ENCODE measurements around the gene FAM135A.

The FAM135A gene

GRCh38 chr6:70520575-70520974, 107.3 kb downstream of the FAM135A start:
- no peaks in the 10 kb centered on the region for H3K9me3 ChIP-seq (ENCODE audit: control insufficient read depth in 5 of 5, low read length in 5 of 5)
- H3K4me1 ChIP-seq (ENCODE audit: control insufficient read depth in 5 of 5, insufficient read depth in 5 of 5, low read length in 5 of 5): no peaks in the 10 kb centered on the region
- H3K27me3 ChIP-seq (ENCODE audit: control insufficient read depth in 5 of 5, insufficient read depth in 4 of 5, low read length in 5 of 5): no peaks in the 10 kb centered on the region
- H3K36me3 ChIP-seq (ENCODE audit: control insufficient read depth in 5 of 5, insufficient read depth in 5 of 5, low read length in 5 of 5): peaks cover 0 to 7% (median 2%) of the 10 kb centered on the region in 5 donors
- no peak overlapping the region for H3K4me3 ChIP-seq (ENCODE audit: low read depth in 1 of 5, low read length in 5 of 5)
- H3K27ac ChIP-seq (ENCODE audit: low read depth, low read length): no peak overlapping the region
- H3K9ac ChIP-seq (ENCODE audit: low read length in 5 of 5): no peak overlapping the region

DNA sequence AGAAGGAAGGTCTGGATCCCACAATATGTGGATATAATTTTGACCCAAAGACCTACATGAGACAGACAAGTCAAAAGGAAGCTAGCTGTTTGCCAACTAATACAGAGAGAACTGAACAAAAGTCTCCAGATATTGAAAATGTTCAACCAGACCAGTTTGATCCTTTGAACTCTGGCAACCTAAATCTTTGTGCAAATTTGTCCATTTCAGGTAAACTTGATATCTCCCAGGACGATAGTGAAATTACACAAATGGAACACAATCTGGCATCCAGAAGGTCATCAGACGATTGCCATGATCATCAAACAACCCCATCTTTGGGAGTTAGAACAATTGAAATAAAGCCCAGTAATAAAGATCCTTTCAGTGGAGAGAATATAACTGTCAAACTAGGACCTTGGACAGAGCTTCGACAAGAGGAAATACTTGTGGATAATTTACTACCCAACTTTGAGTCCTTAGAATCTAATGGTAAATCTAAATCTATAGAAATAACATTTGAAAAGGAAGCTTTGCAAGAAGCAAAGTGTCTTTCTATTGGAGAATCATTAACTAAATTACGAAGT, 111.5 kb downstream of the FAM135A start:
- Histone ChIP-seq H3K9me3 (ENCODE audit: control insufficient read depth in 5 of 5, low read length in 5 of 5) (no peaks in the 10 kb centered on the region), H3K4me1 (ENCODE audit: control insufficient read depth in 5 of 5, insufficient read depth in 5 of 5, low read length in 5 of 5) (no peaks in the 10 kb centered on the region), H3K36me3 (ENCODE audit: control insufficient read depth in 5 of 5, insufficient read depth in 5 of 5, low read length in 5 of 5) (peaks cover 2 to 17% (median 5%) of the 10 kb centered on the region in 5 donors), H3K27ac (ENCODE audit: low read depth, low read length) (no peak overlapping the region), H3K27me3 (ENCODE audit: control insufficient read depth in 5 of 5, insufficient read depth in 4 of 5, low read length in 5 of 5) (no peaks in the 10 kb centered on the region), H3K9ac (ENCODE audit: low read length in 5 of 5) (no peak overlapping the region), H3K4me3 (ENCODE audit: low read depth in 1 of 5, low read length in 5 of 5) (no peak overlapping the region)

GRCh38 chr6:70527071-70527737, 113.9 kb downstream of the FAM135A start:
- no peaks in the 10 kb centered on the region for H3K27me3 ChIP-seq (ENCODE audit: control insufficient read depth in 5 of 5, insufficient read depth in 4 of 5, low read length in 5 of 5)
- H3K4me1 ChIP-seq (ENCODE audit: control insufficient read depth in 5 of 5, insufficient read depth in 5 of 5, low read length in 5 of 5): no peaks in the 10 kb centered on the region
- H3K36me3 ChIP-seq (ENCODE audit: control insufficient read depth in 5 of 5, insufficient read depth in 5 of 5, low read length in 5 of 5): peaks cover 2 to 17% (median 5%) of the 10 kb centered on the region in 5 donors
- H3K9ac ChIP-seq (ENCODE audit: low read length in 5 of 5): no peak overlapping the region
- H3K9me3 ChIP-seq (ENCODE audit: control insufficient read depth in 5 of 5, low read length in 5 of 5): no peaks in the 10 kb centered on the region
- no peak overlapping the region for H3K4me3 ChIP-seq (ENCODE audit: low read depth in 1 of 5, low read length in 5 of 5)
- no peak overlapping the region for H3K27ac ChIP-seq (ENCODE audit: low read depth, low read length)

GRCh38 chr6:70530023-70530422, 116.7 kb downstream of the FAM135A start:
- Histone ChIP-seq H3K9me3 (ENCODE audit: control insufficient read depth in 5 of 5, low read length in 5 of 5) (no peaks in the 10 kb centered on the region), H3K4me3 (ENCODE audit: low read depth in 1 of 5, low read length in 5 of 5) (no peak overlapping the region), H3K27me3 (ENCODE audit: control insufficient read depth in 5 of 5, insufficient read depth in 4 of 5, low read length in 5 of 5) (no peaks in the 10 kb centered on the region), H3K27ac (ENCODE audit: low read depth, low read length) (no peak overlapping the region), H3K9ac (ENCODE audit: low read length in 5 of 5) (no peak overlapping the region), H3K4me1 (ENCODE audit: control insufficient read depth in 5 of 5, insufficient read depth in 5 of 5, low read length in 5 of 5) (no peaks in the 10 kb centered on the region), H3K36me3 (ENCODE audit: control insufficient read depth in 5 of 5, insufficient read depth in 5 of 5, low read length in 5 of 5) (peaks cover 2 to 14% (median 4%) of the 10 kb centered on the region in 5 donors)

DNA sequence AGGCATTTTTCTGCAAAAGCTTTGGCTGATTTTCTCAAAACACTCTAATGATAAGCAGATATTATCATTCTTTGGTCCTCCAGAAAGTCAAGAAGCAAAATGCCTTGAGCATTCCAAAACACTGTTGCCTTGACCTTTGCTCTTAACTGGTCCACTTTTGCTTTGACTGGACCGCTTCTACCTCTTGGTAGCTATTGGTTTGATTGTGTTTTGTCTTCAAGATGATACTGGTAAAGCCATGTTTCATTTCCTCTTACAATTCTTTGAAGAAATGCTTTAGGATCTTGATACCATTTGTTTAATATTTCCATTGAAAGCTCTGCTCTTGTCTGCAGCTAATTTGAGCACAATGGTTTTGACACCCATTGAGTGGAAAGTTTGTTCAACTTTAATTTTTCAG, 117.8 kb downstream of the FAM135A start:
- H3K27me3 ChIP-seq (ENCODE audit: control insufficient read depth in 5 of 5, insufficient read depth in 4 of 5, low read length in 5 of 5): no peaks in the 10 kb centered on the region
- peaks cover 0 to 14% (median 4%) of the 10 kb centered on the region in 5 donors for H3K36me3 ChIP-seq (ENCODE audit: control insufficient read depth in 5 of 5, insufficient read depth in 5 of 5, low read length in 5 of 5)
- no peak overlapping the region for H3K9ac ChIP-seq (ENCODE audit: low read length in 5 of 5)
- no peaks in the 10 kb centered on the region for H3K4me1 ChIP-seq (ENCODE audit: control insufficient read depth in 5 of 5, insufficient read depth in 5 of 5, low read length in 5 of 5)
- H3K4me3 ChIP-seq (ENCODE audit: low read depth in 1 of 5, low read length in 5 of 5): no peak overlapping the region
- H3K9me3 ChIP-seq (ENCODE audit: control insufficient read depth in 5 of 5, low read length in 5 of 5): no peaks in the 10 kb centered on the region
- H3K27ac ChIP-seq (ENCODE audit: low read depth, low read length): no peak overlapping the region

DNA sequence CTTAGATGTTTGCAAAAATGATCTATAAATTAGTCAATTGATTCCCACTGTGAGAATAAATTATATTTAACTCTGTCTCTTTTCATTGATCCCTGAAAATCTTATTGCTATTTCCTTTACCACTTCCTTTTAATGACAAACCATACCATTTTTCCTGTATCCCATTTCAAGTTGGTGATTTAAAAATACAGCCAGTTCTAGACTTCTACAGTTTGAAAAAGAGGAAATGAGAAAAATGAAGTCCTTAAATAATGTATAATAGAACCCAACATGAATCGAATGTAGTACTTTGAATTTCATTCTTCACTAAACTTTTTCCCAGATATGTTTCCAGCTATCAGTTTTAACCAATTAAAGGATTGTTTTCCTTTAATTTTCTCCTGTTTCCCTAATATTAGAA, 124.0 kb downstream of the FAM135A start:
- Histone ChIP-seq H3K9me3 (ENCODE audit: control insufficient read depth in 5 of 5, low read length in 5 of 5) (no peaks in the 10 kb centered on the region), H3K27ac (ENCODE audit: low read depth, low read length) (no peak overlapping the region), H3K4me1 (ENCODE audit: control insufficient read depth in 5 of 5, insufficient read depth in 5 of 5, low read length in 5 of 5) (no peaks in the 10 kb centered on the region), H3K36me3 (ENCODE audit: control insufficient read depth in 5 of 5, insufficient read depth in 5 of 5, low read length in 5 of 5) (peaks cover 4 to 14% (median 7%) of the 10 kb centered on the region in 5 donors), H3K4me3 (ENCODE audit: low read depth in 1 of 5, low read length in 5 of 5) (no peak overlapping the region), H3K27me3 (ENCODE audit: control insufficient read depth in 5 of 5, insufficient read depth in 4 of 5, low read length in 5 of 5) (no peaks in the 10 kb centered on the region), H3K9ac (ENCODE audit: low read length in 5 of 5) (no peak overlapping the region)

- Histone ChIP-seq H3K27me3 (ENCODE audit: control insufficient read depth in 5 of 5, insufficient read depth in 4 of 5, low read length in 5 of 5) (no peaks in the 10 kb centered on the region), H3K27ac (ENCODE audit: low read depth, low read length) (no peak overlapping the region), H3K9ac (ENCODE audit: low read length in 5 of 5) (no peak overlapping the region), H3K4me3 (ENCODE audit: low read depth in 1 of 5, low read length in 5 of 5) (no peak overlapping the region), H3K36me3 (ENCODE audit: control insufficient read depth in 5 of 5, insufficient read depth in 5 of 5, low read length in 5 of 5) (peaks cover 4 to 16% (median 6%) of the 10 kb centered on the region in 5 donors), H3K4me1 (ENCODE audit: control insufficient read depth in 5 of 5, insufficient read depth in 5 of 5, low read length in 5 of 5) (no peaks in the 10 kb centered on the region), H3K9me3 (ENCODE audit: control insufficient read depth in 5 of 5, low read length in 5 of 5) (no peaks in the 10 kb centered on the region)
These were observed 125.1 kb downstream of the FAM135A start for GRCh38 chr6:70538376-70538775.

DNA sequence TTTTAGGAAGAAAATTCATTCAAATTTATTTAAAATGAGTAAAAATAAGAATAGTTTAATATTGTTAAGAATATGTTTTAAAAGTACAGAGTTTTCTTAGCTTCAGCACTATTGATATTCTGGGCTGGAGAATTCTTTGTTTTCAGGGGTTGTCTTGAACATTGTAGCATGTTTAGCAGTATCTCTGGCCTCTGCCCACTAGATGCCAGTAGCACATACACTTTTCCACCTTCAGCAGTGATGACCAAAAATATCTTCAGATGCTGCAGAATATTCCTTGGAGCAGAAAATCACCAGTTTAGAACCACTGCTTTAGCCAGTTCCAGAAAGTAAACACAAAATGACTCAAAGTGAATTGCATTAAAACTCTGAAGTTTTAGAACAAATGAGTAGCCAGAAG, 134.0 kb downstream of the FAM135A start:
- Histone ChIP-seq H3K4me3 (ENCODE audit: low read depth in 1 of 5, low read length in 5 of 5) (no peak overlapping the region), H3K36me3 (ENCODE audit: control insufficient read depth in 5 of 5, insufficient read depth in 5 of 5, low read length in 5 of 5) (peaks cover 0 to 2% (median 0%) of the 10 kb centered on the region in 5 donors), H3K9ac (ENCODE audit: low read length in 5 of 5) (no peak overlapping the region), H3K9me3 (ENCODE audit: control insufficient read depth in 5 of 5, low read length in 5 of 5) (no peaks in the 10 kb centered on the region), H3K27me3 (ENCODE audit: control insufficient read depth in 5 of 5, insufficient read depth in 4 of 5, low read length in 5 of 5) (no peaks in the 10 kb centered on the region), H3K27ac (ENCODE audit: low read depth, low read length) (no peak overlapping the region), H3K4me1 (ENCODE audit: control insufficient read depth in 5 of 5, insufficient read depth in 5 of 5, low read length in 5 of 5) (peaks cover 0 to 3% (median 0%) of the 10 kb centered on the region in 5 donors)

DNA sequence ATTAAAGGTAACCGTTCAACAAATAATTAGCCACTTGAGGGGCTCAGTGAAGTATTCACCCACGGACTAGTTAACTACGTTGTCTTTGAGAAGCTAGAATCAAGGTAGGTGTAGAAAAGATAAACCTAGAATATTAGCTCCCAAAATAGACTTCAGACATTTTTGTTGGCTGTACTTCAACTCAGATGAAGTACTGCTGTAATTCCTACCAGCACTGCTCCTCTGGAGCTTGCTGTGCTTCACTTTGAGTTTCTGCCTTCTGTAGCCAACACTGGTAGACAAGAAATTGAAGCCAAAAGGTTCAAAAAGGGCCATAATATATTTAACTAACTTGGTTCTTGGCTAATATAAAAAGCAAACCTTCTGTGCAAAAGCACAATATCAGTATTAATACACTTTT, 134.6 kb downstream of the FAM135A start:
- H3K4me3 ChIP-seq (ENCODE audit: low read depth in 1 of 5, low read length in 5 of 5): no peak overlapping the region
- no peaks in the 10 kb centered on the region for H3K27me3 ChIP-seq (ENCODE audit: control insufficient read depth in 5 of 5, insufficient read depth in 4 of 5, low read length in 5 of 5)
- H3K36me3 ChIP-seq (ENCODE audit: control insufficient read depth in 5 of 5, insufficient read depth in 5 of 5, low read length in 5 of 5): no peaks in the 10 kb centered on the region
- peaks cover 0 to 7% (median 0%) of the 10 kb centered on the region in 5 donors for H3K4me1 ChIP-seq (ENCODE audit: control insufficient read depth in 5 of 5, insufficient read depth in 5 of 5, low read length in 5 of 5)
- H3K9ac ChIP-seq (ENCODE audit: low read length in 5 of 5): no peak overlapping the region
- H3K27ac ChIP-seq (ENCODE audit: low read depth, low read length): no peak overlapping the region
- H3K9me3 ChIP-seq (ENCODE audit: control insufficient read depth in 5 of 5, low read length in 5 of 5): no peaks in the 10 kb centered on the region

DNA sequence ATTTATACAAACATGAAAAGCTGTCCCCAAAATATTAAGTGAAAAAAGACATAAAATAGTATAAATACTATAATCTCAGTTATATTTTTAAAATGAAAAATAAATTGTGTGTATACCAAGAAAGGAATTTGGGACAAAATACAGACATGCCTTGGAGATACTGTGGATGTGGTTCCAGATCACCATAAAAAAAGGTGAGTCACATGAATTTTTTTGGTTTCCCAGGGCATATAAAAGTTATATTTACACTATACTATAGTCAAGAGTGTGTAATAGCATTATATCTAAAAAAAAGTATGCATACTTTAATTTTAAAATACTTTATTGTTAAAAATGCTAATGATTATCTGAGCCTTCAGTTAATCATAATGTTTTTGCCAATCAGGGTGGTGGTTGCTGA, 136.0 kb downstream of the FAM135A start:
- Histone ChIP-seq H3K27me3 (ENCODE audit: control insufficient read depth in 5 of 5, insufficient read depth in 4 of 5, low read length in 5 of 5) (no peaks in the 10 kb centered on the region), H3K36me3 (ENCODE audit: control insufficient read depth in 5 of 5, insufficient read depth in 5 of 5, low read length in 5 of 5) (no peaks in the 10 kb centered on the region), H3K27ac (ENCODE audit: low read depth, low read length) (no peak overlapping the region), H3K9ac (ENCODE audit: low read length in 5 of 5) (no peak overlapping the region), H3K4me3 (ENCODE audit: low read depth in 1 of 5, low read length in 5 of 5) (no peak overlapping the region), H3K9me3 (ENCODE audit: control insufficient read depth in 5 of 5, low read length in 5 of 5) (no peaks in the 10 kb centered on the region), H3K4me1 (ENCODE audit: control insufficient read depth in 5 of 5, insufficient read depth in 5 of 5, low read length in 5 of 5) (peaks cover 0 to 9% (median 0%) of the 10 kb centered on the region in 5 donors)
